ENCODE results near the gene GFOD1. TPM values are rescaled to one million over a fixed set of nuclear protein-coding genes. Genes with fewer than 3 reads are reported as not detected.
A peak's percentile ranks its signal among the peaks of the same experiment; 100 is the strongest.

GFOD1 gene
- total RNA-seq, 1 donor from 2014 or later = 0.81 TPM

DNA sequence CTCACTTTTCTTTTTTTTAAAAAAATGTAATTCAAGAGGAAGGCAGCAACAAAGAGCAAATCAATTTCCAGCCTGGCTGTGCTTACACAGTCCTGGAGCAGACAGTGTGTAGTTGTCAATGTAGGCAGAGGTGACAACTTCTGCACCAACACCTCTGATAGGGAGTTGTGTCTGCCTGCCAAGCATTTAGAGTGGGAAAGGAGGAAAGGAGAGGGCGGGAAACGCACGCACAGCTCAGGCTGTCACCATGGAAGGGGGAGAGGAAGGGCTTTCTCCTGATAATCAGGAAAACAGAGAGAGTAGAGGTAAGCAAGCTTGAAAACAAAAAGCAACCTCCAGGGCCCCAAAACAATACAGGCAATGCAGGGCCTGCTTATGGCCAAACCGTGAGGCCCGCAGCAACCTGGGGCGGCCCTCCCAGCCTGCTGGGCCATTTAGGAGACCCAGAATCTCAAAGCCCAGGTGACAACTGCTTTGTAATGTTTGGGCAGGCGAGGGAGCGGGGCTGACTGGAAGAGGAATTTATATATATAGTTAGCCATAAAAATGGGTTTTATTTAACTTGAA lies 41.5 kb upstream of the GFOD1 start:
- TF ChIP-seq, protein P1, sequence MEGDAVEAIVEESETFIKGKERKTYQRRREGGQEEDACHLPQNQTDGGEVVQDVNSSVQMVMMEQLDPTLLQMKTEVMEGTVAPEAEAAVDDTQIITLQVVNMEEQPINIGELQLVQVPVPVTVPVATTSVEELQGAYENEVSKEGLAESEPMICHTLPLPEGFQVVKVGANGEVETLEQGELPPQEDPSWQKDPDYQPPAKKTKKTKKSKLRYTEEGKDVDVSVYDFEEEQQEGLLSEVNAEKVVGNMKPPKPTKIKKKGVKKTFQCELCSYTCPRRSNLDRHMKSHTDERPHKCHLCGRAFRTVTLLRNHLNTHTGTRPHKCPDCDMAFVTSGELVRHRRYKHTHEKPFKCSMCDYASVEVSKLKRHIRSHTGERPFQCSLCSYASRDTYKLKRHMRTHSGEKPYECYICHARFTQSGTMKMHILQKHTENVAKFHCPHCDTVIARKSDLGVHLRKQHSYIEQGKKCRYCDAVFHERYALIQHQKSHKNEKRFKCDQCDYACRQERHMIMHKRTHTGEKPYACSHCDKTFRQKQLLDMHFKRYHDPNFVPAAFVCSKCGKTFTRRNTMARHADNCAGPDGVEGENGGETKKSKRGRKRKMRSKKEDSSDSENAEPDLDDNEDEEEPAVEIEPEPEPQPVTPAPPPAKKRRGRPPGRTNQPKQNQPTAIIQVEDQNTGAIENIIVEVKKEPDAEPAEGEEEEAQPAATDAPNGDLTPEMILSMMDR (IDR thresholded peaks at IDR 0.05; ENCODE audit: unreplicated experiment) = no peak
- H3K36me3 Mint-ChIP-seq (ENCODE audit: insufficient read depth) = no peaks in the 10 kb centered on the region
- H3K4me1 Mint-ChIP-seq (ENCODE audit: low read depth) = peaks cover 5% of the 10 kb centered on the region
- H3K9me3 Mint-ChIP-seq (ENCODE audit: low read depth) = no peaks in the 10 kb centered on the region
- no peak for DNase-seq (ENCODE audit: low spot score, unreplicated experiment)
- H3K4me3 Mint-ChIP-seq (ENCODE audit: low read depth) = no peak overlapping the region
- peak overlapping the region; percentile 79 for H3K27ac Mint-ChIP-seq
- peaks cover 8% of the 10 kb centered on the region for H3K27me3 Mint-ChIP-seq

- no peaks in the 10 kb centered on the region for H3K36me3 Mint-ChIP-seq (ENCODE audit: insufficient read depth)
- no peak overlapping the region for H3K27ac Mint-ChIP-seq
- TF ChIP-seq, protein P1 (IDR thresholded peaks at IDR 0.05; ENCODE audit: unreplicated experiment) = no peak
- peaks cover 8% of the 10 kb centered on the region for H3K27me3 Mint-ChIP-seq
- no peaks in the 10 kb centered on the region for H3K9me3 Mint-ChIP-seq (ENCODE audit: low read depth)
- no peak for DNase-seq (ENCODE audit: low spot score, unreplicated experiment)
- peaks cover 5% of the 10 kb centered on the region for H3K4me1 Mint-ChIP-seq (ENCODE audit: low read depth)
- no peak overlapping the region for H3K4me3 Mint-ChIP-seq (ENCODE audit: low read depth)
These were observed 40.8 kb upstream of the GFOD1 start for GRCh38 chr6:13528232-13528631.

GRCh38 chr6:13527671-13528056 lies 40.3 kb upstream of the GFOD1 start:
- Mint-ChIP-seq H3K27me3 (peaks cover 3% of the 10 kb centered on the region), H3K9me3 (ENCODE audit: low read depth) (no peaks in the 10 kb centered on the region), H3K27ac (no peak overlapping the region), H3K36me3 (ENCODE audit: insufficient read depth) (no peaks in the 10 kb centered on the region), H3K4me3 (ENCODE audit: low read depth) (no peak overlapping the region), H3K4me1 (ENCODE audit: low read depth) (peaks cover 5% of the 10 kb centered on the region)
- no peak for DNase-seq (ENCODE audit: low spot score, unreplicated experiment)
- TF ChIP-seq, protein P1 (IDR thresholded peaks at IDR 0.05; ENCODE audit: unreplicated experiment) = no peak

GRCh38 chr6:13526727-13527670 lies 39.6 kb upstream of the GFOD1 start:
- Mint-ChIP-seq H3K4me3 (ENCODE audit: low read depth) (no peak overlapping the region), H3K27ac (no peak overlapping the region), H3K4me1 (ENCODE audit: low read depth) (peaks cover 5% of the 10 kb centered on the region), H3K36me3 (ENCODE audit: insufficient read depth) (no peaks in the 10 kb centered on the region), H3K27me3 (peaks cover 3% of the 10 kb centered on the region), H3K9me3 (ENCODE audit: low read depth) (no peaks in the 10 kb centered on the region)
- DNase-seq (ENCODE audit: low spot score, unreplicated experiment) = no peak
- TF ChIP-seq, protein P1 (IDR thresholded peaks at IDR 0.05; ENCODE audit: unreplicated experiment) = no peak

DNA sequence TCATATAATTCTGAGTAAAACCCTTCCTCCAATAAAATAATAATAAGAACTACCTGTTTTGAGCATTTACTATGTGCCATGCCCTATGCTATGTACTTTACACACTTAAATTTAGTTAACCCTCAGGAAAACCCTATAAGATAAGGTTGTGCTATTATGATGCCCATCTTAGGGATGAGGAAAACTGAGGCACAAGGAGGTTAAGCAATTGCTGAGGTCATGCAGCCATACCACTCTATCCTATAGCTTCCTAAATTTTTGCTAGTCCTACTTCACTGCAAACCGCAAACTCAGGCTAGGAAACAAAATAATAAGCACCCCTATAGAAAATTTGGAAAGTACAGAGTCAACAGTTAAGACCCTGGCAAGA lies 38.9 kb upstream of the GFOD1 start:
- no peak for DNase-seq (ENCODE audit: low spot score, unreplicated experiment)
- no peaks in the 10 kb centered on the region for H3K9me3 Mint-ChIP-seq (ENCODE audit: low read depth)
- no peak overlapping the region for H3K27ac Mint-ChIP-seq
- H3K4me3 Mint-ChIP-seq (ENCODE audit: low read depth) = no peak overlapping the region
- H3K4me1 Mint-ChIP-seq (ENCODE audit: low read depth) = peaks cover 5% of the 10 kb centered on the region
- H3K36me3 Mint-ChIP-seq (ENCODE audit: insufficient read depth) = no peaks in the 10 kb centered on the region
- TF ChIP-seq, protein P1 (IDR thresholded peaks at IDR 0.05; ENCODE audit: unreplicated experiment) = no peak
- peaks cover 3% of the 10 kb centered on the region for H3K27me3 Mint-ChIP-seq

All from progenitor cell of endocrine pancreas (in vitro differentiated cells).